Fibroblast of gingiva (primary cell): ENCODE measurements around the gene AIP.

Experiments used
- DNase-seq: peaks from one replicate; pipeline ENCODE4 v3.0.0-alpha.2; 2011; ENCODE audit warnings: low read depth

Gene AIP

GRCh38 chr11:67534070-67534679, 51.3 kb downstream of the AIP start:
- DNase-seq = no peak

- DNase-seq = no peak
These were observed 52.7 kb downstream of the AIP start for GRCh38 chr11:67535561-67535960.

GRCh38 chr11:67538306-67538705, 55.5 kb downstream of the AIP start:
- no peak for DNase-seq

- no peak for DNase-seq
These were observed 56.1 kb downstream of the AIP start for GRCh38 chr11:67538823-67539505.

- DNase-seq = no peak
These were observed 56.7 kb downstream of the AIP start for GRCh38 chr11:67539550-67539949.
